Trophoblast cell (in vitro differentiated cells and primary cell): ENCODE results near the gene CNTN4.

ENCODE experiments used
- DNase-seq, 2 donors: peaks; one replicate each; pipeline ENCODE4 v3.0.0-alpha.2; 2016
- H2AFZ ChIP-seq: 2 replicates; pipeline ENCODE4 v1.6.1; 2013; ENCODE audit warnings: low read length, moderate library complexity, mild to moderate bottlenecking; ENCODE audit not compliant: insufficient read depth, poor library complexity
- H2AK5ac ChIP-seq: 2 replicates; pipeline ENCODE4 v1.6.1; 2013; ENCODE audit warnings: mild to moderate bottlenecking, low read length
- H2BK120ac ChIP-seq: 2 replicates; pipeline ENCODE4 v1.6.1; 2013; ENCODE audit warnings: low read length, mild to moderate bottlenecking, moderate library complexity; ENCODE audit not compliant: insufficient read depth, poor library complexity
- H2BK12ac ChIP-seq: 2 replicates; pipeline ENCODE4 v1.6.1; 2013; ENCODE audit warnings: mild to moderate bottlenecking, low read length, moderate library complexity
- H2BK5ac ChIP-seq: 2 replicates; pipeline ENCODE4 v1.6.1; 2013; ENCODE audit warnings: low read length, low read depth, moderate library complexity, mild to moderate bottlenecking; ENCODE audit not compliant: poor library complexity
- H3K14ac ChIP-seq: 2 replicates; pipeline ENCODE4 v1.6.1; 2013; ENCODE audit warnings: mild to moderate bottlenecking, low read length
- H3K18ac ChIP-seq: 2 replicates; pipeline ENCODE4 v1.6.1; 2013; ENCODE audit warnings: mild to moderate bottlenecking, low read length
- H3K23ac ChIP-seq: 2 replicates; pipeline ENCODE4 v1.6.1; 2013; ENCODE audit warnings: low read length
- H3K27ac ChIP-seq: 2 replicates; pipeline ENCODE4 v1.5.1; 2013; ENCODE audit warnings: low read depth, mild to moderate bottlenecking, inconsistent platforms, low read length, moderate library complexity
- H3K27me3 ChIP-seq: 2 replicates; pipeline ENCODE4 v1.6.1; 2013; ENCODE audit warnings: inconsistent platforms, mild to moderate bottlenecking, low read length, moderate library complexity; ENCODE audit not compliant: insufficient read depth
- H3K36me3 ChIP-seq, 2 experiments: 1 replicate in 1 of 2; 2 replicates in 1 of 2; pipeline ENCODE4 v1.6.1; 2013; ENCODE audit warnings: low read length in 2 of 2, mild to moderate bottlenecking in 2 of 2, moderate library complexity in 1 of 2; ENCODE audit not compliant: insufficient read depth in 2 of 2, control insufficient read depth in 1 of 2
- H3K4ac ChIP-seq: 2 replicates; pipeline ENCODE4 v1.6.1; 2013; ENCODE audit warnings: low read depth, mild to moderate bottlenecking, low read length, moderate library complexity
- H3K4me1 ChIP-seq, 2 experiments: 1 replicate in 1 of 2; 2 replicates in 1 of 2; pipeline ENCODE4 v1.6.1; 2013; ENCODE audit warnings: low read length in 2 of 2, mild to moderate bottlenecking in 2 of 2, moderate library complexity in 1 of 2; ENCODE audit not compliant: insufficient read depth in 2 of 2, control insufficient read depth in 1 of 2
- H3K4me2 ChIP-seq: 2 replicates; pipeline ENCODE4 v1.6.1; 2013; ENCODE audit warnings: inconsistent platforms, mild to moderate bottlenecking, low read length, moderate library complexity
- H3K4me3 ChIP-seq: 2 replicates; pipeline ENCODE4 v1.5.1; 2013; ENCODE audit warnings: mild to moderate bottlenecking, low read depth, low read length, inconsistent platforms
- H3K79me1 ChIP-seq: one replicate; pipeline ENCODE4 v1.6.1; 2013; ENCODE audit warnings: low read length
- H3K79me2 ChIP-seq: 2 replicates; pipeline ENCODE4 v1.6.1; 2013; ENCODE audit warnings: low read length, mild to moderate bottlenecking; ENCODE audit not compliant: control insufficient read depth, insufficient read depth, poor library complexity
- H3K9ac ChIP-seq: 2 replicates; pipeline ENCODE4 v1.6.1; 2013; ENCODE audit warnings: mild to moderate bottlenecking, low read length
- H3K9me3 ChIP-seq: 2 replicates; pipeline ENCODE4 v1.6.1; 2013; ENCODE audit warnings: low read depth, mild to moderate bottlenecking, control low read depth, inconsistent platforms, low read length; ENCODE audit not compliant: insufficient read depth
- H4K12ac ChIP-seq: 2 replicates; pipeline ENCODE4 v1.6.1; 2013; ENCODE audit warnings: low read depth, mild to moderate bottlenecking, low read length, moderate library complexity
- H4K8ac ChIP-seq: 2 replicates; pipeline ENCODE4 v1.6.1; 2013; ENCODE audit warnings: low read depth, mild to moderate bottlenecking, low read length, moderate library complexity
- H4K91ac ChIP-seq: one replicate; pipeline ENCODE4 v1.6.1; 2013; ENCODE audit warnings: low read depth, mild to moderate bottlenecking, low read length, moderate library complexity
- WGBS: extraction: QIAGEN DNeasy Blood & Tissue Kit; methylation state at CpG from one replicate; pipeline ENCODE4 v1.1.7; 2013; ENCODE audit warnings: missing lambda C conversion rate; ENCODE audit not compliant: insufficient read length, insufficient coverage; ENCODE audit errors: extremely low coverage; 5-methylcytosine and 5-hydroxymethylcytosine counted together

Gene CNTN4

GRCh38 chr3:2558796-2559195 lies 460.1 kb downstream of the CNTN4 start:
- H3K4ac ChIP-seq, result no peak overlapping the region
- H2AFZ ChIP-seq, result no peak overlapping the region
- no peak overlapping the region for H3K27ac ChIP-seq
- H2BK5ac ChIP-seq, result no peak overlapping the region
- H3K4me3 ChIP-seq, result no peak overlapping the region
- no peak overlapping the region for H3K23ac ChIP-seq
- H3K36me3 ChIP-seq, result no peaks in the 10 kb centered on the region
- no peak overlapping the region for H2AK5ac ChIP-seq
- H2BK12ac ChIP-seq, result no peak overlapping the region
- H4K8ac ChIP-seq, result no peak overlapping the region
- no peak for DNase-seq
- WGBS, result no CpG with 5 or more reads among the region's 1 CpG
- H2BK120ac ChIP-seq, result no peak overlapping the region
- no peak overlapping the region for H4K12ac ChIP-seq
- H3K79me2 ChIP-seq, result no peaks in the 10 kb centered on the region
- H3K9me3 ChIP-seq, result no peaks in the 10 kb centered on the region
- H4K91ac ChIP-seq, result no peak overlapping the region
- no peak overlapping the region for H3K18ac ChIP-seq
- H3K79me1 ChIP-seq, result no peaks in the 10 kb centered on the region
- no peak overlapping the region for H3K4me2 ChIP-seq
- H3K27me3 ChIP-seq, result no peaks in the 10 kb centered on the region
- H3K9ac ChIP-seq, result no peak overlapping the region
- no peaks in the 10 kb centered on the region for H3K4me1 ChIP-seq
- H3K14ac ChIP-seq, result no peak overlapping the region

GRCh38 chr3:2567451-2567850 lies 468.8 kb downstream of the CNTN4 start:
- Histone ChIP-seq H3K4me2 (no peak overlapping the region), H2AK5ac (no peak overlapping the region), H3K27ac (no peak overlapping the region), H2BK5ac (no peak overlapping the region), H2BK12ac (no peak overlapping the region), H3K9me3 (no peaks in the 10 kb centered on the region), H3K27me3 (no peaks in the 10 kb centered on the region), H3K14ac (no peak overlapping the region), H4K12ac (no peak overlapping the region), H3K36me3 (no peaks in the 10 kb centered on the region), H2AFZ (no peak overlapping the region), H3K23ac (no peak overlapping the region), H3K79me2 (no peaks in the 10 kb centered on the region), H3K18ac (no peak overlapping the region), H2BK120ac (no peak overlapping the region), H4K8ac (no peak overlapping the region), H3K4ac (no peak overlapping the region), H3K79me1 (no peaks in the 10 kb centered on the region), H3K4me1 (no peaks in the 10 kb centered on the region), H4K91ac (no peak overlapping the region), H3K4me3 (no peak overlapping the region), H3K9ac (no peak overlapping the region)
- no peak for DNase-seq
- no CpG with 5 or more reads among the region's 3 CpGs for WGBS

DNA sequence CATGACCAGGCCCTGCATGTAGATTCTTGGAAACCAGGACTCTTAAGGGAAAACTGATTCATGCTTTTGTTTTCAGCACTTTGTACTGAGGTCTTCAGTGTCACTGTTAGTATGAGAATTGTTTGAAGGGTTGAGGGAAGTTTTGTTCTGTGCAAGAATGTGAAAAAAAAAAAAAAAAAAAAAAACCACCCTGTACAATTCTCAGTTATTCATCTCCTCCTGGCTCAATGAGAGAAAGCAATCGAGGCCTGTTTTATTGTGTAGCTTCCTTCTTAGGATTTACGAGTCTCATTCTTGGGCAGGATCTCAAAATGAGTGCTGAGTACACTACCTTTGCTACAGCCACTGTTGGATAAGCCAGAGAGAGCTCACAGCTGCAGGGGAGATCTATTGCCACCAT lies 469.5 kb downstream of the CNTN4 start:
- H2AFZ ChIP-seq, result no peak overlapping the region
- H2AK5ac ChIP-seq, result no peak overlapping the region
- no peaks in the 10 kb centered on the region for H3K9me3 ChIP-seq
- H3K4ac ChIP-seq, result no peak overlapping the region
- H3K18ac ChIP-seq, result no peak overlapping the region
- H2BK12ac ChIP-seq, result no peak overlapping the region
- no peak overlapping the region for H3K4me2 ChIP-seq
- H3K23ac ChIP-seq, result no peak overlapping the region
- no peaks in the 10 kb centered on the region for H3K79me1 ChIP-seq
- H2BK120ac ChIP-seq, result no peak overlapping the region
- H4K12ac ChIP-seq, result no peak overlapping the region
- no peaks in the 10 kb centered on the region for H3K79me2 ChIP-seq
- no peak overlapping the region for H3K9ac ChIP-seq
- H3K36me3 ChIP-seq, result no peaks in the 10 kb centered on the region
- no peak overlapping the region for H3K14ac ChIP-seq
- no peak for DNase-seq
- H3K4me3 ChIP-seq, result no peak overlapping the region
- H4K91ac ChIP-seq, result no peak overlapping the region
- no peaks in the 10 kb centered on the region for H3K27me3 ChIP-seq
- no peaks in the 10 kb centered on the region for H3K4me1 ChIP-seq
- no CpG with 5 or more reads among the region's 2 CpGs for WGBS
- no peak overlapping the region for H2BK5ac ChIP-seq
- H4K8ac ChIP-seq, result no peak overlapping the region
- H3K27ac ChIP-seq, result no peak overlapping the region

GRCh38 chr3:2568929-2569328 lies 470.3 kb downstream of the CNTN4 start:
- Histone ChIP-seq H3K27me3 (no peaks in the 10 kb centered on the region), H3K4me1 (no peaks in the 10 kb centered on the region), H4K12ac (no peak overlapping the region), H3K4ac (no peak overlapping the region), H3K79me2 (no peaks in the 10 kb centered on the region), H3K79me1 (no peaks in the 10 kb centered on the region), H3K4me2 (no peak overlapping the region), H3K18ac (no peak overlapping the region), H2AFZ (no peak overlapping the region), H3K9ac (no peak overlapping the region), H2AK5ac (no peak overlapping the region), H2BK120ac (no peak overlapping the region), H4K8ac (no peak overlapping the region), H3K27ac (no peak overlapping the region), H3K36me3 (no peaks in the 10 kb centered on the region), H2BK12ac (no peak overlapping the region), H3K9me3 (no peaks in the 10 kb centered on the region), H2BK5ac (no peak overlapping the region), H3K23ac (no peak overlapping the region), H3K4me3 (no peak overlapping the region), H3K14ac (no peak overlapping the region), H4K91ac (no peak overlapping the region)
- no CpG with 5 or more reads among the region's 7 CpGs for WGBS
- DNase-seq, result no peak
